ENCODE measurements around the gene ZBED6. TPM values are rescaled to one million over a fixed set of nuclear protein-coding genes. Genes with fewer than 3 reads are reported as not detected.
"Not testable (repeated sequence)": the region's sequence is repeated elsewhere in the genome, so short reads cannot be mapped to it uniquely, and the experiment has no call there.

ZBED6 gene
- total RNA-seq, 3 donors from 2014 or later (not counting 1 experiment from before 2014, with no cell fraction given), result 36.4 to 41.3 (median 39.8) TPM

GRCh38 chr1:203828002-203828401 lies 32.6 kb downstream of the ZBED6 start:
- peaks cover 15% of the 10 kb centered on the region for H3K36me3 Mint-ChIP-seq

GRCh38 chr1:203828503-203828902 lies 33.1 kb downstream of the ZBED6 start:
- H3K4me1 ChIP-seq (ENCODE audit: control insufficient read depth, insufficient read depth, low read length), result no peaks in the 10 kb centered on the region
- no peaks in the 10 kb centered on the region for H3K9me3 ChIP-seq (ENCODE audit: control insufficient read depth, insufficient read depth, low read length)
- Mint-ChIP-seq H3K4me3 (no peak overlapping the region), H3K27ac (no peak overlapping the region), H3K27me3 (ENCODE audit: low read depth in 2 of 2) (no peaks in the 10 kb centered on the region), H3K4me1 (peaks cover 8 to 12% of the 10 kb centered on the region in 2 donors), H3K36me3 (peaks cover 10% of the 10 kb centered on the region), H3K9me3 (no peaks in the 10 kb centered on the region)
- no peaks in the 10 kb centered on the region for H3K27me3 ChIP-seq (ENCODE audit: control insufficient read depth, insufficient read depth, low read length)
- no CpG with 5 or more reads among the region's 1 CpG for WGBS (ENCODE audit: insufficient coverage)
- DNase-seq (no peak), ATAC-seq (no peak)
- TF ChIP-seq CTCF (IDR thresholded peaks at IDR 0.05), result no peak
- no peak overlapping the region for H3K4me3 ChIP-seq (ENCODE audit: low read length)
- peaks cover 67% of the 10 kb centered on the region for H3K36me3 ChIP-seq (ENCODE audit: control insufficient read depth, insufficient read depth, low read length)
- intact Hi-C loops (cut with micrococcal nuclease), result no loop called here
- no peak overlapping the region for H3K27ac ChIP-seq (ENCODE audit: low read length)

More at GRCh38 chr1:203828002-203828401, 32.6 kb downstream of the ZBED6 start:
- no peaks in the 10 kb centered on the region for H3K27me3 Mint-ChIP-seq (ENCODE audit: low read depth in 2 of 2)
- H3K27ac Mint-ChIP-seq, result no peak overlapping the region
- Histone ChIP-seq H3K36me3 (ENCODE audit: control insufficient read depth, insufficient read depth, low read length) (peaks cover 71% of the 10 kb centered on the region), H3K27me3 (ENCODE audit: control insufficient read depth, insufficient read depth, low read length) (no peaks in the 10 kb centered on the region), H3K27ac (ENCODE audit: low read length) (no peak overlapping the region), H3K4me1 (ENCODE audit: control insufficient read depth, insufficient read depth, low read length) (no peaks in the 10 kb centered on the region), H3K4me3 (ENCODE audit: low read length) (no peak overlapping the region), H3K9me3 (ENCODE audit: control insufficient read depth, insufficient read depth, low read length) (no peaks in the 10 kb centered on the region)
- WGBS (ENCODE audit: insufficient coverage), result 100% methylated on average over 5 of the region's 5 CpGs
- ATAC-seq (no peak), DNase-seq (no peak)
- no peak overlapping the region for H3K4me3 Mint-ChIP-seq
- intact Hi-C loops (cut with micrococcal nuclease), result no loop called here
- no peaks in the 10 kb centered on the region for H3K9me3 Mint-ChIP-seq
- H3K4me1 Mint-ChIP-seq, result peaks cover 8 to 17% of the 10 kb centered on the region in 2 donors
- no peak for TF ChIP-seq CTCF (IDR thresholded peaks at IDR 0.05)

DNA sequence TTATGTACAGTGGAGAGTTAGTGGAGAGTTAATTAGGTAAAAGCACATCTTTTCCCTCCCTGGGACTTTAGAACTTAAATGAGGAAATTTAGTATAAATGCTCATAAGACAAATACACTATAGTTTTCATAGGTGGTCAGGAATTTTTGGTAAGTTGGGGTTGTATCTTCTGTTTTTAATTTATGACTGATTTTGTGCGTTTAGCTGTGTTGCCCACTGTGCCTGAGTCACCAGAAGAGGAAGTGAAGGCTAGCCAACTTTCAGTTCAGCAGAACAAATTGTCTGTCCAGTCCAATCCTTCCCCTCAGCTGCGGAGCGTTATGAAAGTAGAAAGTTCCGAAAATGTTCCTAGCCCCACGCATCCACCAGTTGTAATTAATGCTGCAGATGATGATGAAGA lies 33.8 kb downstream of the ZBED6 start:
- H3K4me3 Mint-ChIP-seq; intact Hi-C loops (cut with micrococcal nuclease); H3K4me1 Mint-ChIP-seq; H3K27ac Mint-ChIP-seq; H3K9me3 ChIP-seq (ENCODE audit: control insufficient read depth, insufficient read depth, low read length); H3K27ac ChIP-seq (ENCODE audit: low read length); H3K4me3 ChIP-seq (ENCODE audit: low read length); H3K27me3 ChIP-seq (ENCODE audit: control insufficient read depth, insufficient read depth, low read length); H3K27me3 Mint-ChIP-seq (ENCODE audit: low read depth in 2 of 2); DNase-seq; H3K9me3 Mint-ChIP-seq; ATAC-seq; H3K4me1 ChIP-seq (ENCODE audit: control insufficient read depth, insufficient read depth, low read length): not testable (repeated sequence)
- peaks cover 13% of the 10 kb centered on the region for H3K36me3 Mint-ChIP-seq
- 78% methylated on average over 3 of the region's 5 CpGs for WGBS (ENCODE audit: insufficient coverage)
- H3K36me3 ChIP-seq (ENCODE audit: control insufficient read depth, insufficient read depth, low read length), result peaks cover 72% of the 10 kb centered on the region

- no peaks in the 10 kb centered on the region for H3K27me3 Mint-ChIP-seq (ENCODE audit: low read depth in 2 of 2)
- intact Hi-C loops (cut with micrococcal nuclease), result no loop called here
- ATAC-seq, result no peak
- no peak overlapping the region for H3K27ac ChIP-seq (ENCODE audit: low read length)
- DNase-seq, result no peak
- no peaks in the 10 kb centered on the region for H3K27me3 ChIP-seq (ENCODE audit: control insufficient read depth, insufficient read depth, low read length)
- no peaks in the 10 kb centered on the region for H3K9me3 ChIP-seq (ENCODE audit: control insufficient read depth, insufficient read depth, low read length)
- WGBS (ENCODE audit: insufficient coverage), result 95% methylated on average over 3 of the region's 3 CpGs
- H3K27ac Mint-ChIP-seq, result no peak overlapping the region
- peaks cover 17% of the 10 kb centered on the region for H3K36me3 Mint-ChIP-seq
- H3K4me1 Mint-ChIP-seq, result peaks cover 0 to 5% of the 10 kb centered on the region in 2 donors
- H3K4me3 ChIP-seq (ENCODE audit: low read length), result no peak overlapping the region
- no peaks in the 10 kb centered on the region for H3K4me1 ChIP-seq (ENCODE audit: control insufficient read depth, insufficient read depth, low read length)
- no peak overlapping the region for H3K4me3 Mint-ChIP-seq
- H3K9me3 Mint-ChIP-seq, result no peaks in the 10 kb centered on the region
- H3K36me3 ChIP-seq (ENCODE audit: control insufficient read depth, insufficient read depth, low read length), result peaks cover 79% of the 10 kb centered on the region
- TF ChIP-seq CTCF (IDR thresholded peaks at IDR 0.05), result no peak
Measured at GRCh38 chr1:203835476-203835875, 40.1 kb downstream of the ZBED6 start.

Data from natural killer cell (primary cell).